ENCODE data around the gene KRTAP10-9.

DNA sequence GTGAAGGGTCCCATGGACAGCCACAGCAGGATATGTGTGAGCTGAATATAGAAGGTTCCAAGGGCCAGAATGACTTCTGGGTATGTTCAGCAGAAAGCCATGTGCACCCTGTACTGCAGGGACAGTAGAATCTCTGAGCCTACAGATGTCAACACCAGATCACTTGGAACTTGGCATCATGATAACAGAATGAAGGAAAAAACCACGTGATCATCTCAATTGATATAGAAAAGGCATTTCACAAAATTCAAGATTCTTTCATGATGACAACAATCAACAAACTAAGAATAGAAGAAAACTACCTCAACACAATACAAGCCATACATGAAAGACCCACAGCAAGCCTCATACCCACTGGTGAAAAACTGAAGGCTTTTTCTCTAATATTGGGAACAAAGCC is 40.7 kb downstream of the KRTAP10-9 start:
- TF ChIP-seq GATA2 (IDR thresholded peaks at IDR 0.05; ENCODE audit: low read depth, low read length) (no peak), GATA3 (IDR thresholded peaks at IDR 0.05; ENCODE audit: low read depth, low read length) (no peak)

Data from SH-SY5Y (cell line).